IMR-90 (cell line): ENCODE results near the gene SMARCAD1. TPM values are rescaled to one million over a fixed set of nuclear protein-coding genes. Genes with fewer than 3 reads are reported as not detected.

Experiments used
- ATAC-seq: fragments of 200-7000 bp; cut with Tn5 transposase; 2 replicates; pipeline ENCODE4 v1.9.1; 2020; ENCODE audit warnings: low read depth, mild to moderate bottlenecking, moderate library complexity
- BruUV-seq: library from RNA; stranded (reverse); fragments of 400-500 nt; replicated peaks from 2 replicates; lab custom pipeline; 2021; lab: Mats Ljungman, UMichigan
- CTCF ChIA-PET: fragments of 300-600 bp; formaldehyde crosslinking; extraction: SDS; loops from one replicate; lab custom pipeline; 2021; ENCODE audit warnings: antibody characterized with exemption; lab: Yijun Ruan, JAX
- POLR2A ChIA-PET: fragments of 300-600 bp; sonication (Branson Sonifier 250); formaldehyde crosslinking; loops from one replicate; lab custom pipeline; 2022; ENCODE audit warnings: antibody characterized with exemption; ENCODE audit not compliant: unreplicated experiment; lab: Charles Lee
- DNase-seq: peaks from one replicate; pipeline ENCODE4 v3.0.0; 2013
- H2AFZ ChIP-seq: replicated peaks from 2 replicates; pipeline ENCODE3; 2013; ENCODE audit warnings: low read length, mild to moderate bottlenecking; ENCODE audit not compliant: poor library complexity
- H2AK5ac ChIP-seq: 2 replicates; pipeline ENCODE4 v1.6.1; 2013; ENCODE audit warnings: low read depth, low read length, inconsistent platforms
- H2AK9ac ChIP-seq: replicated peaks from 2 replicates; pipeline ENCODE3; 2013; ENCODE audit warnings: mild to moderate bottlenecking, low read depth, low read length, moderate library complexity; ENCODE audit not compliant: poor library complexity
- H2BK120ac ChIP-seq: 2 replicates; pipeline ENCODE4 v1.6.1; 2013; ENCODE audit warnings: low read depth, low read length, inconsistent platforms
- H2BK15ac ChIP-seq: 3 replicates; pipeline ENCODE4 v1.6.1; 2013; ENCODE audit warnings: low read depth, low read length, inconsistent platforms
- H2BK20ac ChIP-seq: 2 replicates; pipeline ENCODE4 v1.6.1; 2013; ENCODE audit warnings: low read depth, mild to moderate bottlenecking, inconsistent platforms, low read length, moderate library complexity
- H2BK5ac ChIP-seq: 2 replicates; pipeline ENCODE4 v1.6.1; 2013; ENCODE audit warnings: mild to moderate bottlenecking, low read depth, low read length, inconsistent platforms; ENCODE audit not compliant: poor library complexity, severe bottlenecking
- H3K14ac ChIP-seq: replicated peaks from 2 replicates; pipeline ENCODE4 v1.6.1; 2013; ENCODE audit warnings: low read depth, low read length, inconsistent platforms
- H3K18ac ChIP-seq: 2 replicates; pipeline ENCODE4 v1.6.1; 2013; ENCODE audit warnings: low read depth, low read length, control low read depth
- H3K23ac ChIP-seq: 2 replicates; pipeline ENCODE4 v1.6.1; 2013; ENCODE audit warnings: low read depth, low read length, inconsistent platforms
- H3K27ac ChIP-seq: 2 replicates; pipeline ENCODE4 v1.5.1; 2013; ENCODE audit warnings: mild to moderate bottlenecking, control low read depth, low read length; ENCODE audit not compliant: insufficient read depth
- H3K27me3 ChIP-seq: 2 replicates; pipeline ENCODE4 v1.6.1; 2013; ENCODE audit warnings: low read length; ENCODE audit not compliant: control insufficient read depth, insufficient read depth
- H3K36me3 ChIP-seq: 2 replicates; pipeline ENCODE4 v1.6.1; 2013; ENCODE audit warnings: low read length, mixed read lengths; ENCODE audit not compliant: control insufficient read depth, insufficient read depth
- H3K4ac ChIP-seq: 2 replicates; pipeline ENCODE4 v1.6.1; 2013; ENCODE audit warnings: low read depth, low read length, inconsistent platforms
- H3K4me1 ChIP-seq: 2 replicates; pipeline ENCODE4 v1.6.1; 2013; ENCODE audit warnings: low read length, mixed read lengths; ENCODE audit not compliant: control insufficient read depth, insufficient read depth
- H3K4me2 ChIP-seq: 2 replicates; pipeline ENCODE4 v1.6.1; 2013; ENCODE audit warnings: low read depth, mild to moderate bottlenecking, control low read depth, low read length, moderate library complexity
- H3K4me3 ChIP-seq: 2 replicates; pipeline ENCODE4 v1.5.1; 2013; ENCODE audit warnings: low read depth, mild to moderate bottlenecking, control low read depth, low read length, moderate library complexity; ENCODE audit not compliant: insufficient read depth
- H3K56ac ChIP-seq: 2 replicates; pipeline ENCODE4 v1.6.1; 2013; ENCODE audit warnings: low read length, inconsistent platforms; ENCODE audit not compliant: insufficient read depth; ENCODE audit errors: extremely low read depth
- H3K79me1 ChIP-seq, 2 experiments: 2 replicates each; pipeline ENCODE4 v1.6.1; 2013; ENCODE audit warnings: low read length in 2 of 2, inconsistent platforms in 1 of 2, low read depth in 1 of 2
- H3K9ac ChIP-seq: 2 replicates; pipeline ENCODE4 v1.6.1; 2013; ENCODE audit warnings: low read depth, low read length, control low read depth
- H3K9me1 ChIP-seq: 2 replicates; pipeline ENCODE4 v1.6.1; 2013; ENCODE audit warnings: low read length, inconsistent platforms; ENCODE audit not compliant: insufficient read depth
- H3K9me3 ChIP-seq: 2 replicates; pipeline ENCODE4 v1.6.1; 2013; ENCODE audit warnings: low read length; ENCODE audit not compliant: control insufficient read depth, insufficient read depth
- H4K20me1 ChIP-seq: 2 replicates; pipeline ENCODE4 v1.6.1; 2013; ENCODE audit warnings: low read length, inconsistent platforms; ENCODE audit not compliant: insufficient read depth
- H4K5ac ChIP-seq: 2 replicates; pipeline ENCODE4 v1.6.1; 2013; ENCODE audit warnings: mild to moderate bottlenecking, low read depth, low read length, control low read depth
- H4K8ac ChIP-seq, 2 experiments: 2 replicates each; pipeline ENCODE4 v1.6.1; 2013; ENCODE audit warnings: low read depth in 2 of 2, low read length in 2 of 2, control low read depth in 1 of 2, inconsistent platforms in 1 of 2
- H4K91ac ChIP-seq: 2 replicates; pipeline ENCODE4 v1.6.1; 2013; ENCODE audit warnings: low read depth, low read length, inconsistent platforms; ENCODE audit not compliant: insufficient read depth
- BHLHE40 ChIP-seq: fragments of 150-350 bp; IDR thresholded peaks from 2 replicates; pipeline ENCODE4 v1.6.1; 2016; ENCODE audit warnings: mild to moderate bottlenecking, low read depth, low read length
- CEBPB ChIP-seq: IDR thresholded peaks from 2 replicates; pipeline ENCODE4 v1.6.1; 2012; ENCODE audit warnings: low read depth, low read length, improper control_type of control experiment
- CHD1 ChIP-seq: IDR thresholded peaks from 2 replicates; pipeline ENCODE4 v1.6.1; 2012; ENCODE audit warnings: low read depth, low read length, improper control_type of control experiment
- CTCF ChIP-seq: conservative IDR thresholded peaks from 2 replicates; pipeline ENCODE4 v1.5.1; 2012; ENCODE audit warnings: mild to moderate bottlenecking, low read depth, low read length, improper control_type of control experiment
- FOS ChIP-seq: fragments of 150-350 bp; IDR thresholded peaks from 2 replicates; pipeline ENCODE4 v1.6.1; 2016; ENCODE audit warnings: low read depth, low read length
- MAFK ChIP-seq: IDR thresholded peaks from 2 replicates; pipeline ENCODE4 v1.6.1; 2012; ENCODE audit warnings: low read depth, low read length, improper control_type of control experiment
- MAZ ChIP-seq: IDR thresholded peaks from 2 replicates; pipeline ENCODE4 v1.6.1; 2012; ENCODE audit warnings: low read depth, mild to moderate bottlenecking, low read length, improper control_type of control experiment, moderate library complexity, borderline replicate concordance
- MXI1 ChIP-seq: IDR thresholded peaks from 2 replicates; pipeline ENCODE4 v1.6.1; 2012; ENCODE audit warnings: low read depth, mild to moderate bottlenecking, low read length, moderate library complexity, borderline replicate concordance
- NFE2L2 ChIP-seq: fragments of 150-350 bp; IDR thresholded peaks from 2 replicates; pipeline ENCODE4 v1.6.1; 2016; ENCODE audit warnings: low read depth, mild to moderate bottlenecking, low read length
- POLR2A ChIP-seq: IDR thresholded peaks from 2 replicates; pipeline ENCODE4 v1.6.1; 2012; ENCODE audit warnings: mild to moderate bottlenecking, low read depth, low read length
- RAD21 ChIP-seq: IDR thresholded peaks from 2 replicates; pipeline ENCODE4 v1.6.1; 2012; ENCODE audit warnings: low read length, improper control_type of control experiment
- RCOR1 ChIP-seq: IDR thresholded peaks from 2 replicates; pipeline ENCODE4 v1.6.1; 2012; ENCODE audit warnings: mild to moderate bottlenecking, low read length, improper control_type of control experiment; ENCODE audit not compliant: insufficient replicate concordance
- RFX5 ChIP-seq: IDR thresholded peaks from 2 replicates; pipeline ENCODE4 v1.8.0; 2012; ENCODE audit warnings: low read depth, mild to moderate bottlenecking, low read length, moderate library complexity
- SMC3 ChIP-seq: fragments of 150-350 bp; IDR thresholded peaks from 2 replicates; pipeline ENCODE4 v1.6.1; 2016; ENCODE audit warnings: low read depth, mild to moderate bottlenecking, antibody characterized with exemption, low read length, moderate library complexity
- WGBS, 2 experiments: methylation state at CpG; one replicate each; pipeline versions ENCODE4 v1.1.5 to v1.1.7; 2013; ENCODE audit warnings: missing lambda C conversion rate in 2 of 2; ENCODE audit not compliant: insufficient read length in 1 of 2; ENCODE audit errors: extremely low coverage in 2 of 2; 5-methylcytosine and 5-hydroxymethylcytosine counted together
- dilution Hi-C: fragments of 300-500 bp; cut with HindIII; formaldehyde crosslinking; loops from one replicate; pipeline ENCODE4 v1.14.3; 2018; ENCODE audit warnings: low sequenced_read_pairs; ENCODE audit not compliant: unreplicated experiment
- in situ Hi-C: fragments of 300-500 bp; cut with MboI; formaldehyde crosslinking; loops from 3 replicates; pipeline ENCODE4 v1.14.3; 2019; ENCODE audit warnings: low sequenced_read_pairs, inconsistent platforms, mixed read lengths
- intact Hi-C: fragments of 100-400 bp; cut with micrococcal nuclease; formaldehyde crosslinking; loops from 2 replicates; pipeline ENCODE4 v1.10.0; 2022
- polyA plus RNA-seq, 3 experiments: library from polyadenylated mRNA; depleted of rRNA; stranded (reverse); fragments of >200 nt; gene quantifications; 2 replicates each; pipeline ENCODE4 v1.2.3, GENCODE V29; 2012; ENCODE audit warnings: low replicate concordance in 1 of 3
- total RNA-seq: library from RNA; depleted of rRNA; stranded (reverse); fragments of >200 nt; gene quantifications from 2 replicates; pipeline ENCODE4 v1.2.3, GENCODE V29; 2012
- TF ChIP-seq, protein P1 (sequence below): fragments of 150-350 bp; IDR thresholded peaks from 2 replicates; pipeline ENCODE4 v1.6.1; 2017; ENCODE audit warnings: mild to moderate bottlenecking, antibody characterized with exemption, low read length, low read depth
- TF ChIP-seq, protein P2 (sequence below): fragments of 150-350 bp; IDR thresholded peaks from 2 replicates; pipeline ENCODE4 v1.6.1; 2016; ENCODE audit warnings: low read depth, mild to moderate bottlenecking, low read length, moderate library complexity, borderline replicate concordance

SMARCAD1 gene
- total and polyA plus RNA-seq, 2 of the 4 experiments (the other 2 are of a cell fraction) = 12.3 to 35.3 TPM

DNA sequence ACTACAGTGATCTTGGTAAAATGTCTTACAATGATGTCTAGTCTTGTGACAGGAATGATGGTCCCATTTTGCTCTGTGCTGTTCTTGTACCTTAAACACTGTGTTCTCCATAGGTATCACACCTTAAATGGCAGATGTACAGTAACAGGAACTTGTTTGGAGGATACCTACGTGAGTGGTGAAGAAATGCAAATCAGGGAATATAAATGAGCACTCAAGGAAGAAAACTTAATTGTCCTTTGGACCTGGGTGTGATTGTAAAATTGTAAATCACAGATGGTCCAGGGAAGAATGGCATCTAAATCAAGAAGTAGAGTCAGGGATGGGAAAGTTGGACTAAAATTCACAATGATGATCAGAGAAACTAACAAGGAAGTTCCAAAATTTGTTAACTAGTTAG lies 122.3 kb downstream of the SMARCAD1 start:
- Histone ChIP-seq H3K4me3 (no peak overlapping the region), H3K27ac (no peak overlapping the region), H2BK5ac (no peak overlapping the region), H2BK15ac (no peak overlapping the region), H2BK20ac (no peak overlapping the region), H3K27me3 (peaks cover 2% of the 10 kb centered on the region), H3K4ac (no peak overlapping the region), H3K4me2 (no peak overlapping the region), H2BK120ac (no peak overlapping the region), H3K36me3 (no peaks in the 10 kb centered on the region), H2AK9ac (no peak overlapping the region), H4K5ac (no peak overlapping the region), H4K20me1 (no peaks in the 10 kb centered on the region), H3K9me3 (peaks cover 6% of the 10 kb centered on the region), H4K91ac (no peak overlapping the region), H2AK5ac (no peak overlapping the region), H3K9ac (no peak overlapping the region), H3K4me1 (no peaks in the 10 kb centered on the region), H3K14ac (no peak overlapping the region), H3K56ac (no peak overlapping the region), H3K18ac (no peak overlapping the region), H3K79me1 (no peaks in the 10 kb centered on the region), H3K23ac (no peak overlapping the region), H2AFZ (no peak overlapping the region), H4K8ac (no peak overlapping the region), H3K9me1 (no peaks in the 10 kb centered on the region)
- DNase-seq (no peak), ATAC-seq (no peak)
- in situ Hi-C loops (no loop called here), dilution Hi-C loops (no loop called here), intact Hi-C loops (no loop called here)
- CTCF ChIA-PET = no interaction called here
- TF ChIP-seq RCOR1 = no peak
- TF ChIP-seq MXI1 = no peak
- TF ChIP-seq MAZ = no peak
- TF ChIP-seq MAFK = no peak
- TF ChIP-seq RAD21 = no peak
- TF ChIP-seq CEBPB = no peak
- TF ChIP-seq POLR2A = no peak
- TF ChIP-seq FOS = no peak
- no peak for TF ChIP-seq BHLHE40
- TF ChIP-seq, protein P1, sequence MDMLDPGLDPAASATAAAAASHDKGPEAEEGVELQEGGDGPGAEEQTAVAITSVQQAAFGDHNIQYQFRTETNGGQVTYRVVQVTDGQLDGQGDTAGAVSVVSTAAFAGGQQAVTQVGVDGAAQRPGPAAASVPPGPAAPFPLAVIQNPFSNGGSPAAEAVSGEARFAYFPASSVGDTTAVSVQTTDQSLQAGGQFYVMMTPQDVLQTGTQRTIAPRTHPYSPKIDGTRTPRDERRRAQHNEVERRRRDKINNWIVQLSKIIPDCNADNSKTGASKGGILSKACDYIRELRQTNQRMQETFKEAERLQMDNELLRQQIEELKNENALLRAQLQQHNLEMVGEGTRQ = no peak
- TF ChIP-seq, protein P2, sequence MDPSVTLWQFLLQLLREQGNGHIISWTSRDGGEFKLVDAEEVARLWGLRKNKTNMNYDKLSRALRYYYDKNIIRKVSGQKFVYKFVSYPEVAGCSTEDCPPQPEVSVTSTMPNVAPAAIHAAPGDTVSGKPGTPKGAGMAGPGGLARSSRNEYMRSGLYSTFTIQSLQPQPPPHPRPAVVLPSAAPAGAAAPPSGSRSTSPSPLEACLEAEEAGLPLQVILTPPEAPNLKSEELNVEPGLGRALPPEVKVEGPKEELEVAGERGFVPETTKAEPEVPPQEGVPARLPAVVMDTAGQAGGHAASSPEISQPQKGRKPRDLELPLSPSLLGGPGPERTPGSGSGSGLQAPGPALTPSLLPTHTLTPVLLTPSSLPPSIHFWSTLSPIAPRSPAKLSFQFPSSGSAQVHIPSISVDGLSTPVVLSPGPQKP = no peak
- TF ChIP-seq RFX5 = no peak
- TF ChIP-seq CHD1 = no peak
- TF ChIP-seq CTCF = no peak
- no peak for TF ChIP-seq NFE2L2
- no peak for TF ChIP-seq SMC3
- 0% methylated on average over 1 of the region's 1 CpG; no CpG with 5 or more reads in 1 of the 2 experiments for WGBS, 2 experiments
- BruUV-seq = no TSS peak
- POLR2A ChIA-PET = no interaction called here
